ENCODE data around the gene UGT3A1.

Gene UGT3A1

GRCh38 chr5:35908814-35909213, 82.4 kb downstream of the UGT3A1 start:
- DNase-seq (ENCODE audit: low read depth in 2 of 2) = no peak

- DNase-seq (ENCODE audit: low read depth in 2 of 2) = no peak
Observed at GRCh38 chr5:35908228-35908627, 83.0 kb downstream of the UGT3A1 start.

- no peak for DNase-seq (ENCODE audit: low read depth in 2 of 2)
Observed at GRCh38 chr5:35904443-35905132, 86.6 kb downstream of the UGT3A1 start.

GRCh38 chr5:35903631-35904203, 87.5 kb downstream of the UGT3A1 start:
- DNase-seq (ENCODE audit: low read depth in 2 of 2) = no peak

- no peak for DNase-seq (ENCODE audit: low read depth in 2 of 2)
Observed at GRCh38 chr5:35902046-35902672, 89.0 kb downstream of the UGT3A1 start.
